Keratinocyte (primary cell): ENCODE measurements around the gene ADGRD1. TPM values are rescaled to one million over a fixed set of nuclear protein-coding genes. Genes with fewer than 3 reads are reported as not detected.

ENCODE experiments used
- DNase-seq: peaks from one replicate; pipeline ENCODE4 v3.0.0-alpha.2; 2011; ENCODE audit warnings: low read depth, missing footprints, low spot score
- FAIRE-seq: peaks from 2 replicates; lab custom pipeline; 2011; peaks lifted over from hg19 to GRCh38; lab: Jason Lieb, UNC
- H2AFZ ChIP-seq: 2 replicates; pipeline ENCODE4 v1.6.0; 2012; ENCODE audit warnings: low read length, control low read depth, inconsistent platforms; ENCODE audit not compliant: control insufficient read depth
- H3K27ac ChIP-seq: 2 replicates; pipeline ENCODE4 v1.5.1; 2011; ENCODE audit warnings: low read length; ENCODE audit not compliant: control insufficient read depth, insufficient read depth
- H3K27me3 ChIP-seq: 3 replicates; pipeline ENCODE4 v1.6.0; 2011; ENCODE audit warnings: low read length; ENCODE audit not compliant: control insufficient read depth, insufficient read depth; ENCODE audit errors: extremely low read depth
- H3K36me3 ChIP-seq, 2 experiments: 2 replicates in 1 of 2; 3 replicates in 1 of 2; pipeline ENCODE4 v1.5.1; 2011; ENCODE audit warnings: low read length in 2 of 2, mild to moderate bottlenecking in 1 of 2; ENCODE audit not compliant: control insufficient read depth in 2 of 2, insufficient read depth in 2 of 2; ENCODE audit errors: extremely low read depth in 1 of 2
- H3K4me1 ChIP-seq: 3 replicates; pipeline ENCODE4 v1.5.1; 2011; ENCODE audit warnings: low read length; ENCODE audit not compliant: control insufficient read depth, insufficient read depth; ENCODE audit errors: extremely low read depth
- H3K4me2 ChIP-seq: 3 replicates; pipeline ENCODE4 v1.6.0; 2011; ENCODE audit warnings: low read depth, low read length; ENCODE audit not compliant: control insufficient read depth, insufficient read depth; ENCODE audit errors: extremely low read depth
- H3K4me3 ChIP-seq, 3 experiments: fragments of 200-600 bp in 1 of 3; sonication (generic) in 1 of 3; 2 replicates in 2 of 3; 3 replicates in 1 of 3; pipeline ENCODE4 v1.5.1; 2011 to 2016; ENCODE audit warnings: low read length in 3 of 3, mild to moderate bottlenecking in 3 of 3, control low read depth in 2 of 3, inconsistent platforms in 1 of 3, low read depth in 1 of 3, mixed read lengths in 1 of 3, mixed run types in 1 of 3, moderate library complexity in 1 of 3; ENCODE audit not compliant: control insufficient read depth in 2 of 3, insufficient read depth in 2 of 3; ENCODE audit errors: extremely low read depth in 1 of 3
- H3K79me2 ChIP-seq: 2 replicates; pipeline ENCODE4 v1.6.0; 2012; ENCODE audit warnings: low read length; ENCODE audit not compliant: control insufficient read depth, insufficient read depth
- H3K9ac ChIP-seq: 3 replicates; pipeline ENCODE4 v1.6.0; 2011; ENCODE audit warnings: low read length; ENCODE audit not compliant: control insufficient read depth, insufficient read depth; ENCODE audit errors: extremely low read depth
- H3K9me1 ChIP-seq: 3 replicates; pipeline ENCODE4 v1.6.0; 2011; ENCODE audit warnings: low read length; ENCODE audit not compliant: control insufficient read depth, insufficient read depth; ENCODE audit errors: extremely low read depth
- H3K9me3 ChIP-seq: 2 replicates; pipeline ENCODE4 v1.5.1; 2012; ENCODE audit warnings: low read depth, low read length; ENCODE audit not compliant: control insufficient read depth
- H4K20me1 ChIP-seq: 3 replicates; pipeline ENCODE4 v1.6.0; 2011; ENCODE audit warnings: low read length; ENCODE audit not compliant: control insufficient read depth, insufficient read depth; ENCODE audit errors: extremely low read depth
- EZH2 ChIP-seq: IDR thresholded peaks from one replicate; pipeline ENCODE4 v1.6.1; 2012; ENCODE audit warnings: inconsistent platforms, mild to moderate bottlenecking, low read length, moderate library complexity
- dilution Hi-C: fragments of 300-500 bp; cut with MboI; formaldehyde crosslinking; loops from one replicate; pipeline ENCODE4 v1.7.0; 2020; ENCODE audit warnings: low sequenced_read_pairs; ENCODE audit not compliant: extremely low pct_ligation_motif_present
- polyA plus RNA-seq, 5 experiments: library from polyadenylated mRNA; depleted of rRNA in 3 of 5; stranded (reverse) in 3 of 5; stranded (forward) in 1 of 5; unstranded in 1 of 5; fragments of >200 nt; gene quantifications; 1 replicate in 1 of 5; 2 replicates in 3 of 5; 3 replicates in 1 of 5; pipeline versions ENCODE4 v1.2.1 to v1.2.3, GENCODE V29; 2011 to 2012; ENCODE audit warnings: missing spikeins in 2 of 5, low read depth in 1 of 5, low replicate concordance in 1 of 5
- TF ChIP-seq, protein P1 (sequence below), 3 experiments: IDR thresholded peaks in 1 of 3; conservative IDR thresholded peaks in 1 of 3; optimal IDR thresholded peaks in 1 of 3; 2 replicates in 2 of 3; 3 replicates in 1 of 3; pipeline versions ENCODE3 to v1.5.1; 2011; ENCODE audit warnings: low read length in 3 of 3, mild to moderate bottlenecking in 3 of 3, moderate library complexity in 2 of 3, control low read depth in 1 of 3, inconsistent platforms in 1 of 3; ENCODE audit not compliant: insufficient read depth in 2 of 3; ENCODE audit errors: extremely low read depth in 1 of 3

The ADGRD1 gene
- polyA plus RNA-seq, 1 donor (not counting 4 experiments of a cell fraction or from before 2014, with no cell fraction given): not detected

DNA sequence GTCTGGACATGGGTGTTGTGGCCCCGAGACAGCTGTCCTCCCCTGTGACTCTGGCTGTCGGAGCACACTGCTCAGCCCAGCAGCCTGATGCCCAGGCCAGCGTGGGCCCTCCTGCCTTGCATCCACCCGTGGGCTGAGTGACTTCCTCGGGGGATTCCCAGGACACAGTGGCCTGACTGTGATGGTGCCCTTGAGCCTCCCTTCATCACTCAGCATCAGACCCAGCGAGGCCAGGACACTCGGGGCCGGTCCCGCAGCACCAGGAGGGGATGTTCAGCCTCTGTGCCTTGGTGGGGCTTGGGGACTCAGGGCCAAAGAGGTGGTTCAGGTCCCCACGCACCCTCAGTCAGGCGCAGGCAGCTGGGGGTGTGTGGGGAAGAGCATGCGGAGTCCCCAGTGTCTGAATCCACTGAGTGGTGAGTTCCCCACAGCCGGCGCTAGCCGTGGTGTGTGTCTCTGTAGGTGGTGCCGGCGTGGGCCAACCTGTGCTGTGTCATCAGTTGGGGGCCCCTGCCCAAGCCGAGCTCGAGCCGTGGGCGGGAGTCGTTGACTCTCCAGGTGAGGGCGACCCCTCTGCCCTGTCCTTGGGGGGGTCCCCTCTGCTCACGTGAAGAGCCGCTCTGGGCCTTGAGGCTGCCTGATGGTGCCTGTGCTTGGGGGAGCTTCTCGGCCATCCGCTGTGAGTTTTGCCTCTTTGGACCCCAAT is 185.8 kb downstream of the ADGRD1 start:
- no peaks in the 10 kb centered on the region for H3K9me3 ChIP-seq
- no peaks in the 10 kb centered on the region for H3K4me1 ChIP-seq
- TF ChIP-seq EZH2: no peak
- TF ChIP-seq, protein P1, sequence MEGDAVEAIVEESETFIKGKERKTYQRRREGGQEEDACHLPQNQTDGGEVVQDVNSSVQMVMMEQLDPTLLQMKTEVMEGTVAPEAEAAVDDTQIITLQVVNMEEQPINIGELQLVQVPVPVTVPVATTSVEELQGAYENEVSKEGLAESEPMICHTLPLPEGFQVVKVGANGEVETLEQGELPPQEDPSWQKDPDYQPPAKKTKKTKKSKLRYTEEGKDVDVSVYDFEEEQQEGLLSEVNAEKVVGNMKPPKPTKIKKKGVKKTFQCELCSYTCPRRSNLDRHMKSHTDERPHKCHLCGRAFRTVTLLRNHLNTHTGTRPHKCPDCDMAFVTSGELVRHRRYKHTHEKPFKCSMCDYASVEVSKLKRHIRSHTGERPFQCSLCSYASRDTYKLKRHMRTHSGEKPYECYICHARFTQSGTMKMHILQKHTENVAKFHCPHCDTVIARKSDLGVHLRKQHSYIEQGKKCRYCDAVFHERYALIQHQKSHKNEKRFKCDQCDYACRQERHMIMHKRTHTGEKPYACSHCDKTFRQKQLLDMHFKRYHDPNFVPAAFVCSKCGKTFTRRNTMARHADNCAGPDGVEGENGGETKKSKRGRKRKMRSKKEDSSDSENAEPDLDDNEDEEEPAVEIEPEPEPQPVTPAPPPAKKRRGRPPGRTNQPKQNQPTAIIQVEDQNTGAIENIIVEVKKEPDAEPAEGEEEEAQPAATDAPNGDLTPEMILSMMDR (optimal IDR thresholded peaks at IDR 0.05 in 1 of 3, IDR thresholded peaks at IDR 0.05 in 1 of 3, conservative IDR thresholded peaks at IDR 0.05 in 1 of 3; ENCODE audit: extremely low read depth in 1 of 3, insufficient read depth in 2 of 3, low read length in 3 of 3): no peak
- H3K4me2 ChIP-seq: no peak overlapping the region
- dilution Hi-C loops: no loop called here
- H3K36me3 ChIP-seq: no peaks in the 10 kb centered on the region
- no peaks in the 10 kb centered on the region for H3K9me1 ChIP-seq
- H3K79me2 ChIP-seq: no peaks in the 10 kb centered on the region
- H2AFZ ChIP-seq: no peak overlapping the region
- DNase-seq (no peak), FAIRE-seq (no peak)
- H3K27ac ChIP-seq: no peak overlapping the region
- H3K4me3 ChIP-seq: no peak overlapping the region
- H3K27me3 ChIP-seq: no peaks in the 10 kb centered on the region
- H3K9ac ChIP-seq: no peak overlapping the region
- no peaks in the 10 kb centered on the region for H4K20me1 ChIP-seq

DNA sequence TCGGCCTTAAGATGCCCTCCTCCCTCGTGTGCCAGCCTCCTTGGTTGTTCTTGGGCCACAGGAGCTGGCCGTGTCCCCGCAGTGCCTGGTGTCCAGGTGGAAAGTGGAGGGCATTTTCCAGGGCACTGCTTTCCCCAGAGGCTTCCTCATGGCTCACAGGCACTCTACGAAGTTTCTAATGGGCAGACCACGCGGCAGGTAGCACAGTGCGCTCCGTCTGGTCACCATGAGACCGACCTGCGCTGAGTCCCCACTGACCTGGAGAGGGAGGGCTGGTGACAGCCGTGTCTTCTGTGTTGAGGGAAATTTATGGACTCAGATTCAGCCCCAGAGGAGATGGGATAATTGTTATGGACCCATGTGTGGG is 186.3 kb downstream of the ADGRD1 start:
- no peaks in the 10 kb centered on the region for H3K79me2 ChIP-seq
- dilution Hi-C loops: no loop called here
- no peak for FAIRE-seq

More for the DNA sequence above, 186.3 kb downstream of the ADGRD1 start:
- Histone ChIP-seq H3K9me1 (no peaks in the 10 kb centered on the region), H3K9ac (no peak overlapping the region), H2AFZ (no peak overlapping the region), H4K20me1 (no peaks in the 10 kb centered on the region), H3K4me3 (no peak overlapping the region), H3K4me1 (no peaks in the 10 kb centered on the region), H3K27me3 (no peaks in the 10 kb centered on the region), H3K27ac (no peak overlapping the region), H3K36me3 (no peaks in the 10 kb centered on the region), H3K4me2 (no peak overlapping the region), H3K9me3 (no peaks in the 10 kb centered on the region)
- TF ChIP-seq EZH2: no peak
- TF ChIP-seq, protein P1 (optimal IDR thresholded peaks at IDR 0.05 in 1 of 3, IDR thresholded peaks at IDR 0.05 in 1 of 3, conservative IDR thresholded peaks at IDR 0.05 in 1 of 3; ENCODE audit: extremely low read depth in 1 of 3, insufficient read depth in 2 of 3, low read length in 3 of 3): no peak
- DNase-seq: no peak
